Panc1 (cell line): Measurements from ENCODE around the gene SRSF4.

Experiments used
- CTCF ChIP-seq: fragments of 450-650 bp; IDR thresholded peaks from 2 replicates; pipeline ENCODE4 v1.5.1; 2017; ENCODE audit warnings: mild to moderate bottlenecking
- POLR2AphosphoS5 ChIP-seq: IDR thresholded peaks from 2 replicates; pipeline ENCODE4 v1.6.1; 2012; ENCODE audit warnings: mild to moderate bottlenecking, low read depth, low read length, moderate library complexity
- REST ChIP-seq, 2 experiments: IDR thresholded peaks; 2 replicates each; pipeline ENCODE4 v1.6.1; 2011 to 2012; ENCODE audit warnings: low read depth in 2 of 2, control low read depth in 1 of 2, low read length in 1 of 2, mild to moderate bottlenecking in 1 of 2, moderate library complexity in 1 of 2; ENCODE audit not compliant: insufficient read depth in 1 of 2
- SIN3A ChIP-seq: IDR thresholded peaks from 2 replicates; pipeline ENCODE4 v1.6.1; 2012; ENCODE audit warnings: low read depth, mild to moderate bottlenecking, low read length, moderate library complexity, borderline replicate concordance; ENCODE audit not compliant: insufficient read depth
- TCF7L2 ChIP-seq: IDR thresholded peaks from 2 replicates; pipeline ENCODE4 v1.6.1; 2011; ENCODE audit warnings: mild to moderate bottlenecking, low read depth, low read length, inconsistent platforms

DNA sequence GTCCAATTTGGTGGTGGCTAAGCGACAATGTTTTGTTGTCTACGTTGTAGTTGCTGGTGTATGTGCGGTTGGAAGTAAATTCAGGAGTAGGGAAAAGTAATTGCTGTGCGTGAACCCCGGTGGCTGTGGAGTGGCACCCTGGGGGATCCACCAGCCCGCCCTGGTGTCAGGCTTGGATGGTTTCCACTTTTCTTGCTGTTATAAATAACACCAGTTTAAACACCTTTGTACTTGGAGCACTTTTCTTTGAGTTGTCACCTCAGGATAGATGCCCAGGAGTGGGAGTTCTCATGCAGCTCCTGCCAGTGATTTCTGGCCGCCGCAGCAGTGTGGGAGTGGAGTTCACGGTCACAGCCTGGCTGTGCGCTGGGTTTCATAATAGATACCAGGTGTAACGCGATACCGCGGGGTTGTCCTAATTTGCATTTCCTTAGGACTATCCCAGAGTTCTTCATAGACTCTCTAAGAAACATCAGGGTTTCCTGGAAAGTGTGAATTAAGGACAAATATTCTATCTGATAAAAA, 45.2 kb downstream of the SRSF4 start:
- no peak for TF ChIP-seq CTCF
- no peak for TF ChIP-seq TCF7L2
- TF ChIP-seq SIN3A: no peak
- no peak for TF ChIP-seq POLR2AphosphoS5
- no peak for TF ChIP-seq REST (IDR thresholded peaks at IDR 0.05; ENCODE audit: insufficient read depth in 1 of 2, low read depth in 2 of 2, low read length in 1 of 2)
